K562 (cell line): Measurements from ENCODE around the gene IRF9. TPM values are rescaled to one million over a fixed set of nuclear protein-coding genes. Genes with fewer than 3 reads are reported as not detected.

Experiments
- ATAC-seq: fragments of 200-7000 bp; cut with Tn5 transposase; 3 replicates; pipeline ENCODE4 v1.9.1; 2020; ENCODE audit warnings: moderate library complexity
- BruUV-seq: library from RNA; stranded (reverse); fragments of 400-500 nt; replicated peaks from 2 replicates; lab custom pipeline; 2021; lab: Mats Ljungman, UMichigan
- CTCF ChIA-PET: fragments of 300-600 bp; formaldehyde crosslinking; extraction: SDS; loops from one replicate; lab custom pipeline; 2021; ENCODE audit warnings: low intra/inter-chr PET ratio; lab: Yijun Ruan, JAX
- POLR2A ChIA-PET: fragments of 300-600, 350-650 bp; sonication (Branson Sonifier 250); formaldehyde crosslinking; extraction: SDS; loops from one replicate; lab custom pipeline; 2021; ENCODE audit warnings: antibody characterized with exemption, inconsistent platforms; lab: Yijun Ruan, JAX
- DNase-seq, 4 experiments: peaks; one replicate each; pipeline versions ENCODE4 v3.0.0 to v3.0.0-alpha.2; 2011 to 2018; ENCODE audit warnings: low spot score in 3 of 4, mixed read lengths in 3 of 4; ENCODE audit errors: extremely low read depth in 1 of 4
- FAIRE-seq: peaks from 2 replicates; lab custom pipeline; 2011; peaks lifted over from hg19 to GRCh38; lab: Jason Lieb, UNC
- H2AFZ ChIP-seq: 2 replicates; pipeline ENCODE4 v1.6.0; 2011; ENCODE audit warnings: low read depth, low read length, control low read depth, inconsistent platforms
- H3K27ac ChIP-seq: fragments of 200-600 bp; 3 replicates; pipeline ENCODE4 v1.8.0; 2011; ENCODE audit warnings: low read depth, mild to moderate bottlenecking, control low read depth, inconsistent platforms, low read length, moderate library complexity, mixed read lengths; ENCODE audit errors: extremely low read depth
- H3K27me3 ChIP-seq, 2 experiments: fragments of 300-600 bp in 1 of 2; 2 replicates in 1 of 2; 3 replicates in 1 of 2; pipeline versions ENCODE4 v1.6.0 to v1.8.0; 2011; ENCODE audit warnings: inconsistent platforms in 2 of 2, low read length in 2 of 2, mild to moderate bottlenecking in 1 of 2, mixed read lengths in 1 of 2, moderate library complexity in 1 of 2; ENCODE audit not compliant: control insufficient read depth in 2 of 2, insufficient read depth in 2 of 2
- H3K36me3 ChIP-seq: fragments of 300-600 bp; 3 replicates; pipeline ENCODE4 v1.8.0; 2011; ENCODE audit warnings: mild to moderate bottlenecking, low read length, inconsistent platforms; ENCODE audit not compliant: control insufficient read depth, insufficient read depth
- H3K4me1 ChIP-seq, 2 experiments: fragments of 200-600 bp in 1 of 2; replicated peaks in 1 of 2; 2 replicates in 1 of 2; 3 replicates in 1 of 2; pipeline versions ENCODE4 v1.5.1 to v1.8.0; 2011; ENCODE audit warnings: inconsistent platforms in 2 of 2, low read length in 2 of 2, mild to moderate bottlenecking in 1 of 2, mixed read lengths in 1 of 2, moderate library complexity in 1 of 2; ENCODE audit not compliant: control insufficient read depth in 2 of 2, insufficient read depth in 2 of 2
- H3K4me2 ChIP-seq: 2 replicates; pipeline ENCODE4 v1.6.1; 2011; ENCODE audit warnings: low read length, control low read depth, inconsistent platforms, mixed read lengths; ENCODE audit not compliant: insufficient read depth
- H3K4me3 ChIP-seq: fragments of 200-600 bp; sonication (generic), shearing (Covaris generic); 2 replicates; pipeline ENCODE4 v1.5.1; 2016; ENCODE audit warnings: control low read depth, inconsistent platforms
- H3K79me2 ChIP-seq: fragments of 200-600 bp; 3 replicates; pipeline ENCODE4 v1.8.0; 2011; ENCODE audit warnings: low read length, inconsistent platforms; ENCODE audit not compliant: control insufficient read depth, insufficient read depth
- H3K9ac ChIP-seq, 2 experiments: 2 replicates each; pipeline versions ENCODE4 v1.6.0 to v1.6.1; 2011; ENCODE audit warnings: low read depth in 2 of 2, low read length in 2 of 2, control low read depth in 1 of 2, inconsistent platforms in 1 of 2, mild to moderate bottlenecking in 1 of 2, mixed read lengths in 1 of 2; ENCODE audit not compliant: insufficient read depth in 1 of 2
- H3K9me1 ChIP-seq: one replicate; pipeline ENCODE4 v1.6.0; 2011; ENCODE audit warnings: inconsistent platforms, mild to moderate bottlenecking, low read length, moderate library complexity; ENCODE audit not compliant: control insufficient read depth, insufficient read depth
- H3K9me3 ChIP-seq: replicated peaks from 2 replicates; pipeline ENCODE4 v1.5.1; 2011; ENCODE audit warnings: low read depth, low read length, inconsistent platforms; ENCODE audit not compliant: control insufficient read depth, insufficient read depth
- H4K20me1 ChIP-seq: replicated peaks from 2 replicates; pipeline ENCODE4 v1.6.1; 2011; ENCODE audit warnings: low read length, inconsistent platforms, mixed read lengths; ENCODE audit not compliant: control insufficient read depth, insufficient read depth
- CBFA2T3 ChIP-seq: fragments of 450-650 bp; IDR thresholded peaks from 2 replicates; pipeline ENCODE4 v1.6.1; 2017
- CLOCK ChIP-seq: fragments of 250-450 bp; sonication (Bioruptor Pico); IDR thresholded peaks from 2 replicates; pipeline ENCODE4 v1.4.0; 2020; ENCODE audit warnings: mild to moderate bottlenecking, moderate library complexity, borderline replicate concordance
- L3MBTL2 ChIP-seq: fragments of 450-650 bp; IDR thresholded peaks from 2 replicates; pipeline ENCODE4 v1.6.1; 2016; ENCODE audit warnings: mild to moderate bottlenecking, moderate library complexity
- NR2C2 ChIP-seq, 2 experiments: fragments of 200-800 bp in 1 of 2; sonication (Bioruptor generic) in 1 of 2; sonication (generic) in 1 of 2; formaldehyde crosslinking in 1 of 2; IDR thresholded peaks; 2 replicates each; pipeline versions ENCODE4 v1.6.1 to v1.8.0; 2016 to 2022; ENCODE audit warnings: mild to moderate bottlenecking in 1 of 2, missing compliant biosample characterization in 1 of 2, missing genetic modification characterization in 1 of 2, missing genetic modification reagents in 1 of 2
- PCBP2 ChIP-seq: fragments of 200-400 bp; formaldehyde crosslinking; IDR thresholded peaks from 2 replicates; pipeline ENCODE4 v1.6.1; 2018; ENCODE audit warnings: low read length, low read depth, mild to moderate bottlenecking, moderate library complexity; ENCODE audit not compliant: poor library complexity, severe bottlenecking
- SMARCA5 ChIP-seq: fragments of 450-650 bp; IDR thresholded peaks from 2 replicates; pipeline ENCODE4 v1.6.1; 2016
- ZC3H8 ChIP-seq: fragments of 450-650 bp; IDR thresholded peaks from 2 replicates; pipeline ENCODE4 v1.6.1; 2017
- ZFPM2 ChIP-seq: fragments of 250-450 bp; sonication (Bioruptor Pico); IDR thresholded peaks from 2 replicates; pipeline ENCODE4 v1.5.1; 2022; ENCODE audit warnings: mild to moderate bottlenecking
- WGBS: fragments of 100-300 bp; shearing (Covaris generic); methylation state at CpG from one replicate; pipeline ENCODE4 v1.1.6; 2016; ENCODE audit warnings: low coverage, mixed read lengths; ENCODE audit not compliant: insufficient coverage; ENCODE audit errors: missing lambda C conversion rate; 5-methylcytosine and 5-hydroxymethylcytosine counted together
- in situ Hi-C: fragments of 300-500 bp; cut with MboI; formaldehyde crosslinking; loops from 4 replicates; pipeline ENCODE4 v1.15.0; 2018; ENCODE audit warnings: inconsistent platforms, mixed read lengths
- intact Hi-C: fragments of 100-400 bp; cut with micrococcal nuclease; formaldehyde crosslinking; loops from 2 replicates; pipeline ENCODE4 v1.14.2; 2022
- polyA plus RNA-seq, 8 experiments: library from polyadenylated mRNA; depleted of rRNA in 4 of 8; stranded (reverse) in 5 of 8; unstranded in 3 of 8; fragments of >200 nt; fragmentation: Nextera tagmentation in 2 of 8; fragmentation: Illumina TruSeq in 1 of 8; extraction: Ambion mirVana in 2 of 8; extraction: Trizol in 1 of 8; gene quantifications; 2 replicates each; pipeline versions ENCODE4 v1.2.1 to v1.2.3, GENCODE V29; 2011 to 2014; ENCODE audit warnings: inconsistent platforms in 1 of 8, missing spikeins in 1 of 8
- total RNA-seq, 7 experiments: library from RNA; depleted of rRNA in 6 of 7; stranded (reverse); fragments of >200 nt in 6 of 7; fragmentation: Illumina TruSeq in 2 of 7; extraction: Trizol in 2 of 7; gene quantifications; 2 replicates each; pipeline versions ENCODE4 v1.2.1 to v1.2.3, GENCODE V29; 2011 to 2021; ENCODE audit warnings: low replicate concordance in 1 of 7

Gene IRF9
- total and polyA plus RNA-seq, 9 of the 15 experiments (the other 6 are each of a cell fraction or from before 2014, with no cell fraction given) = 0.79 to 14.8 (median 6.1) TPM

GRCh38 chr14:24189059-24189375 lies 28.0 kb downstream of the IRF9 start:
- peak overlapping the region; percentile 11; the same call in 1 of the 2 replicates for H2AFZ ChIP-seq
- no TSS peak for BruUV-seq
- H3K27ac ChIP-seq = no peak overlapping the region; the same call in 2 of the 3 replicates
- DNase-seq = no peak
- H3K4me2 ChIP-seq = peak overlapping the region; percentile 87; the same call in 1 of the 2 replicates
- ChIA-PET POLR2A (interaction anchor here (0.6 to 1.3 kb wide), 8 partner anchors 10 to 111 kb away, joined by 3 to 9 read pairs (median 4); partner anchors contain the start of genes DHRS1, IRF9, NOP9 and TINF2), CTCF (no interaction called here)
- 0% methylated on average over 1 of the region's 3 CpGs for WGBS
- no peak for FAIRE-seq
- H3K79me2 ChIP-seq = peaks cover 25% of the 10 kb centered on the region
- in situ Hi-C loops = no loop called here
- H3K27me3 ChIP-seq = no peaks in the 10 kb centered on the region
- intact Hi-C loops = no loop called here
- peak overlapping the region; percentile 71; the same call in 1 of the 2 replicates for H3K4me3 ChIP-seq
- peaks cover 3% of the 10 kb centered on the region for H3K9me1 ChIP-seq
- H3K36me3 ChIP-seq = peaks cover 66% of the 10 kb centered on the region; the same call in 2 of the 3 replicates
- no peak for TF ChIP-seq ZC3H8
- TF ChIP-seq CLOCK = no peak
- no peak for TF ChIP-seq CBFA2T3
- no peak for TF ChIP-seq NR2C2 (CRISPR knock-in tag; IDR thresholded peaks at IDR 0.05)
- peak; percentile 9; the same call in 1 of the 2 replicates for TF ChIP-seq NR2C2 (tag; IDR thresholded peaks at IDR 0.05)
- no peak for TF ChIP-seq ZFPM2 (CRISPR knock-in tag)
- TF ChIP-seq L3MBTL2 = no peak
- no peak for TF ChIP-seq PCBP2
- TF ChIP-seq SMARCA5 = no peak
- H3K4me1 ChIP-seq = peaks cover 0 to 21% of the 10 kb centered on the region in 2 experiments; a peak in 3 of 5 replicates
- H3K9ac ChIP-seq = peak overlapping the region in 1 of 2 experiments; percentile 38; a peak in 2 of 4 replicates
- no peak for ATAC-seq
- peaks cover 9% of the 10 kb centered on the region; the same call in 1 of the 2 replicates for H4K20me1 ChIP-seq
- no peaks in the 10 kb centered on the region for H3K9me3 ChIP-seq
